Right forelimb (tissue), 1 donor: ENCODE data around the gene ZBP1.
A peak's percentile ranks its signal among the peaks of the same experiment; 100 is the strongest.

ENCODE experiments used
- DNase-seq: peaks from one replicate; pipeline ENCODE4 v3.0.0-alpha.2; 2018

ZBP1 gene, protein sequence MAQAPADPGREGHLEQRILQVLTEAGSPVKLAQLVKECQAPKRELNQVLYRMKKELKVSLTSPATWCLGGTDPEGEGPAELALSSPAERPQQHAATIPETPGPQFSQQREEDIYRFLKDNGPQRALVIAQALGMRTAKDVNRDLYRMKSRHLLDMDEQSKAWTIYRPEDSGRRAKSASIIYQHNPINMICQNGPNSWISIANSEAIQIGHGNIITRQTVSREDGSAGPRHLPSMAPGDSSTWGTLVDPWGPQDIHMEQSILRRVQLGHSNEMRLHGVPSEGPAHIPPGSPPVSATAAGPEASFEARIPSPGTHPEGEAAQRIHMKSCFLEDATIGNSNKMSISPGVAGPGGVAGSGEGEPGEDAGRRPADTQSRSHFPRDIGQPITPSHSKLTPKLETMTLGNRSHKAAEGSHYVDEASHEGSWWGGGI

DNA sequence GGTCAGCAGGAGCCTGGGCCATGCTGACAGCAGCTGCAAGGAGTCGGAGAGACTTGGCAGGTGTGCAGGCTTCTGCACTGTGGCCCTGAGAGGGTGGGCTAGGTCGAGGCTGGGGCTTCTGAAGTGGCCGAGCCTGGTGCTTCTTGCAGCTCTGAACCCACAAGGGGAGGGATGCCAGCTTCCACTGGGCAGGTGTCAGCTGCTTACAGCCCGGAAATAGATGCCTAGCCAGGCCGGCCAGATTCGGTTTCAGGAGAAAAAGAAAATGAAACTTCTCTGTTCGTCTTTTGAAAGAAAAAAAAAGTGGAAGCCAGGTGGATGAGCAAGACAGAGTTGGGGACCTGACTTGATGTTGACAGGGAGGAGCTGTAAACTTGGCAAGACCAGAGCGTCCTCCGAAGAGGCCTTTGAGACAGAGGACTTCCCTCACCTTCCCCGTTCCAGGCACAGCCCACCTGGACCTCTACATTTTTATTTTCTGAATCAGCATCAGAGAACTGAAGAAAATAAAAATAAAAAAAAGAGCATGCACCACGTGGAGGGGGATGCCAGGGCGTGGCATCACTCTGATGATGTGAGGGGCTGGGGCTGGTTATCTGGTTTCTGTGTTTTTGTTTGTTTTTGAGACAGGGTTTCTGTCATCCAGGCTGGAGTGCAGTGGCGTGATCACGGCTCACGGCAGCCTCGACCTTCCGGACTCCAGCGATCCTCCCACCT, at the start of gene ZBP1:
ZBP1 (minus strand) TSS at position 153 of the 717 bp plus-strand sequence; CDS start at position 22, 131 bp downstream.
- DNase-seq = peak; percentile 37

DNA sequence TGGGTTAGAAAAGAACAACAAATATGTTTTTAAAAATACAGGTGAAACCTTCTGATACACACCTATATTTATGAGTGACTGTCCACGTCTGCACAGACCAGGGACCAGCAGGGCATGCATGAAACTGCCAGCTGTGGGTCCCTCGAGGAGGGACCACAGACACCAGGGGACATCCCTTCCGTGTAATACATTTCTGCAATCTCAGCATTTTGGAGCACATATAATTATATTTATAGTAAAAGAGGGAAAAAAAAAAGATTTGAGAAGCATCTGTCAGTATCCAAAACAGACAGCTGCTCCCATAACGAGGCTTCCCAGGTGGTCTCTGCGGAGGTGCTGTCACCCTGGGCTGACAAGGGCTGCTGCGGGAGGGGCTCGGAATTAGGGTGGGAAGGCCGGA, 49.4 kb upstream of the ZBP1 start:
- no peak for DNase-seq

DNA sequence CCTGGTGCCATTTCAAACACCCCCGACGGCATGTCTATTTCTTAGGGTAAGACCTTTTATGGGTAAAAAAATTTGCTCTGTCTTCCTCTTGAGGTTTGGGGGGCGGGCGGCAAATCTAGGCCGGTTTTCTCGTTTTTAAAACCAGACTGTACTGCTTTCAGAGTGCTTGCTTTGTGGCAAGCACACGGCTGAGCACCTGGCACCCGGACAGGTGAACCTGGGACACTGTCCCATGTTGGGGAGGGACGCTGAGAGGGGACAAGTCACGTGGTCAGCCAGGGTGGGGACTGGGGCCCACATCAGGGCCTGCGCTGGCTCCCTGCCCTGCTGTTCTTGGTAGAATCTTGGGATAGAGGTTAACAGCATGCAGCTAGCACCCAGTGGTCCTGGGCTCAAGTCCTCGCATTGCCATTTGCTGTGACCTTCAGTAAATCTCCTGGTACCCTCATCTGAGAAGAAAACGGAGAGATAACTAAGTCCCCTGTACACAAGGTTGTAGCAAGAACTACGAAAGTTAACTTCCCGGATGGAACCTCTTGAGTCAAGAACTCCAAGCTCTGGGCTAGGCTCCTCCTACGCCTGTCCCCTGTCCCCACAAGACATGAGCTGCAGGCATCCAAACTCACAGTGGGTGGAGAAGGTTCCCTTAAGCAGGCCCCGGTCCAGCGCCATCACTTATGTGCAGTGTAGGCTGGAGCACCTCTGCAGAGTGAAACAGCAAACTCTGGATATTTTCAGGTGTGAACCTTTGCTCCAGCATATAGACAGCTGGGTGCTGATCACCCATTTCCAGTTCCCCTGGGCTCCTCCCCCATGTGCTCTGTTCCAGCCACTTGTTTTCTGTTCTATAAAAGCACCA, 47.9 kb upstream of the ZBP1 start:
- no peak for DNase-seq

DNA sequence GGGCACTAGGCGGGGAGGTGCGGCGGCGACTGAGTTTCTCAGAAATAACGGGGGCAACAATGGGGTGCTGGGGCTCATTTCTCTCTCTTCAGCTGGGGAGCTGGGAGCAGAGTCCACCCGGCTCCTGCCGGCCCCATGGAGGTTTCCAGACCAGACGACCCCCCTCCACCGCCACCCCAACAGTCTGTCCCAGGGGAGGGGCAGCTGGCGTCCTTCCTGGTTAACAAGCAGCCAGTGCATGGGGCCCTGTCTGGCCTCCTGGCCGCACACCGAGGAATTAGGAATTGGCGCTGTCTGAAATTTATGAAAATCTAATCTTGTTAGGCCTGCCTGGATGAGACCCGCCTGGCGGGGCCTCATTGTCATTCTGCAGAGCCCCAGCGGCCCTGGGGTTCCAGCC, 47.2 kb upstream of the ZBP1 start:
- no peak for DNase-seq

DNA sequence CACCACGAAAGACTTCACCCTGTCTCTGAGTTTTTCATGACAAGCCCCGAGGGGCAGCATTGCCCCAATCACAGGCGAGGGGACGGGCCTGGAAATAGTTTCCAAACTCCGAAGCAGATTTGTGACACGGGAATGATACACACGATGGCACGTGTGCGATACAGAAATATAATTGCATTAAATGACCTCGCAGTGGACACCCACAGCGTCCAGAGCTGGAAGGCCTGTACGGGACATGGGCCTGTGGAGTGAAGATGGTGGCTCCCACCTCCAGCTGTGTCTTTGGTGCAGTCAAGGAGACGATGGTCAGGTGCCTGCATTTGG, 46.6 kb upstream of the ZBP1 start:
- DNase-seq = no peak

DNA sequence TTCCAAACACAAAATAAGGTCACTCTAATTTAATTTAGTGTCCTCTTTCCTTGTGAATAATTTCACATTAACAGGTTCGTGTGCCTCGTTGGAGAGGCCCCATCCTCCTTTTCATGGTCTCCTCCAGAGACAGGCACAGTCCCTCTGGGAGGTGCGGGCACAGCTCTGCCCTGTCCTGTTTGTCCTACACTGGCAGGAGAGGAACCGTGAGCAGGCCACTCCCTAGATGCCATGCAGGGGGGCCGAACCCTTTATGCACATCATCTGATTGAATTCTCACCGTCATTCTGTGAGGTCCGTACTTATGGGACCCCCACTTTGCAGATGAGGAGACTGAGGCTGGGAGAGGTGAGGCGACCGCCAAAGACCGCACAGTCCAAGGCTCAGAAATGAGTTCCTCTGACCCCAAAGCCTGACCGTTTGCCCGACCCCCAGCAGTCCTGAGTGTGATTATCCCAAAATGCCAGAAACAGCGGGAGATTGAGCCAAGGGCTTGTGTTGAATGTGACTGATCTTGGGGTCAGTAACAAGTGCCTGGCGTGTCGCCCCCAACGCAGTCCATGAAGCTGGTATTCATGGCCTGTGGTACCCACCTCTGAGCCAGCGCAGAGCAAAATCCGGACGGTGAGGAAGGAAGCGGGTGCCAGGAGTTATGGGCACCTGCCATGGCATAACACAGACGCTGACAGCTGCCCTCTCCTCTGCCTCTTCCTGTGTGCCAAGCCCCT, 46.0 kb upstream of the ZBP1 start:
- DNase-seq = no peak

DNA sequence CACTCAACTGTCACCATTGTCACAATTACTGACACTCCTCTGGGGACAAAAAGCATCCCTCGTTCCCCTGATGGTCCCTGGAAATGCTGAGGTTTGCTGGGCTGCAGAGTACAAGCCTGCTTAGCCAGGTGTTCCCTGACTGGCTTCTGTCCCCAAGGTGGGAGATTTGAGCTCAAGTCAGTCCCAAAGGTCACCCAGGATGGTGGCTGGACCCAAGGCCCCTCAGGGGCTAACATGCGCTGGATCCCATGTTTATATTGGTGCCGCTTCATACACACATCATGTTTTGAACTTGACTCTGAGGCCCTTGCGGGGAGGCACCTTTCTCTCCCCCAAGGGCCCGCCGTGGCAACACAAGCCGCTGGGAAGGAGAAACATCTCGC, 45.4 kb upstream of the ZBP1 start:
- DNase-seq = no peak

DNA sequence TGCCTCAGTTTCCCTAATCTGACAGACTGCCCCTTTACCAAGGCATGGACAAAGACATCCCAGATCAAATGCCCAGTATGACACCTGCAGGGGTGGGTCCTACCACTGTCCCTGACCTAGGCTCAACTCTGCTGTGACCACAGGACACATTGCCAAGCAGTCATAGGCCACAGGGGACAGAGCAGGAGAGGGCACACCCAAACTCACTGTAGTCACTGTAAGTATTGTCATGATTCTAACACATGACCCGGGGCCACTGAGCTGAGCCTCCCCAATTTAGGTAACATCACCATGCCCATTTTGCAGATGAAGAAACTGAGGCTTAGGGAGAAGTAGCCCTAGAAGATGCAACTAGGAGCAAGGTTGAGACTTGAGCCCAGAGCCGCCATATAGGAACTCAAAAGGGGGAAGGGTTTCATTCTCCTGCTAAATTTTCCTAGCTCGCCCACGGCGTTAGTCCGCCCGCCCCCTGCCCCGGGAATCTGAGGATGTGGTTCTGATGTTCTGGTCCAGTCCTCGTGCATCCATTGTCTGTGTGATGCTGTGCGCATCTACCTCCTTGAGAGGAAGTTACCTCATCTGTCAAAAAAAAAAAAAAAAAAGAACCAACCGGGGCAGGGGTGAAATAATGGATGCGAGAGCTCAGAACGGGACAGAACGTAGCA, 44.8 kb upstream of the ZBP1 start:
- peak; percentile 35 for DNase-seq

DNA sequence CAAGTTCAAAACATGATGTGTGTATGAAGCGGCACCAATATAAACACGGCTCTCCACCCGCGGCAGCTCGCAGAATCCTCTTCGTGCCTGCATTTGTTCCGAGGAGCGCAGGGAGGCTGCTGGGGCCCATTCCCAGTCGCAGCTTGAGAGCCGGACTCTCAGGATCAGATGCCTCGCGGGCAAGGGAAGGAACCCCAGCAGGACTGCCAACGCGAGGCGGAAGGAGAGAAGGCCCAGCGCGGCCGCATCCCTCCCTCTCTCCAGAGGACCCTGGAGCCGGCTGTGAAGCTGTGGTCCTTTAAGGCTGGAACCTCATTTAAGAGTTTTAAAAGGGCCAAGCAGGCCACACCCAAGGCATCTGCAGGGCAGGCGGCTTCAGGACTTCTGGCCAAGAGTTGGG, 44.2 kb upstream of the ZBP1 start:
- DNase-seq = peak; percentile 30

DNA sequence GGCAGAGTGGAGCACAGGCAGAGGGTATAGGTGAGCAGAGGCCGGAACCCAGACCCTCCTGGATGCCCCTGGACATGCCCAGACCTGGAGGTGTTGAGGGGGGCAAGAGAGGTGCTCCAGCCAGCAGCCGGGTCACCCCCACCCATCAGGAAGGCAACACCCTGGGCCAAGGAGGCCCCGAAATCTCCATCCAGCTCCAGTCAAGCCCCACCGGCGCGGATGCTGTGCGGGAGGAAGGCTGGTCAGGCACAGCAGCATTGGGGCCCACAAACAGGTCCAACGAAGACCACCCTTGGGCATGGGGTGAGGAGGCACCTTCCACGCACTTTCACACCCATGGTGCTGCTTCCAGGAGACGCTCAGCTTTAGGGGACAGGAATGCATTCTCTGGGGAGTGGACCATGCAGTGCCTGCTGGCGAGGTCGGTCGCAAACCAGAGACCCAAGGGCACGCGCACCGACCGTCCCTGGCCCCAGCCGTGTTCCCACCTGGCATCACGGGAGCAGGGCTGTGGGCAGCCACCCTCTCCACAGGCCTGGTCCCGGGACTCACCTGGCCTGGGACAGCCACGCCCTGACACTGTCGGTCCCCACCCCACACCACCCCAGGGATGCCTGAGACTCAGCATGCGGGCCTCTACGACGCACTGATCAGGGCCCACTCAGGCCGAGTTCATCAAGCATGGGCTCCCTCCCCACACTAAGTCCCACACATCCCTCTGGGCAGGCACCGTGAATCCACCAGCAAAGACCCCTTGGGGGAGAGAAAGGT, 43.6 kb upstream of the ZBP1 start:
- peak; percentile 20 for DNase-seq

DNA sequence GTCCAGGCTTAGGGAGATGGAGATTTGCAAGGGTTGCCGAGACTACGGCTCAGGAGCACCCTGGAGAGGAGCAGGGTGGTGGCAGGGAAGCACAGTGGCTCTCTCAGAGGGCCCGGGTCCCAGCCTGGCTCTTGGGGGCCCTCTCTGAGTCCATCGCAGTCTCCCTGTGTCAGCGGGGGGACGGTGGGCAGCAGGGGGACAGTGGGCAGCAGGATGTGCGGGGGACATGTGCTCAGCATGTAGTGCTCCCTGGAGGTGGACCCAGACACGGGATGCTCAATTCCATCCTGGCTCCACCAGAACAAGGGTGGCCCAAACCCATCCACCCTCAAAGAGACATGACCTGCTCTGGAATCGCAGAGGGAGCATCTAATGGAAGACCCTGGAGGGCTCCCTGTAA, 43.0 kb upstream of the ZBP1 start:
- DNase-seq = peak; percentile 36

DNA sequence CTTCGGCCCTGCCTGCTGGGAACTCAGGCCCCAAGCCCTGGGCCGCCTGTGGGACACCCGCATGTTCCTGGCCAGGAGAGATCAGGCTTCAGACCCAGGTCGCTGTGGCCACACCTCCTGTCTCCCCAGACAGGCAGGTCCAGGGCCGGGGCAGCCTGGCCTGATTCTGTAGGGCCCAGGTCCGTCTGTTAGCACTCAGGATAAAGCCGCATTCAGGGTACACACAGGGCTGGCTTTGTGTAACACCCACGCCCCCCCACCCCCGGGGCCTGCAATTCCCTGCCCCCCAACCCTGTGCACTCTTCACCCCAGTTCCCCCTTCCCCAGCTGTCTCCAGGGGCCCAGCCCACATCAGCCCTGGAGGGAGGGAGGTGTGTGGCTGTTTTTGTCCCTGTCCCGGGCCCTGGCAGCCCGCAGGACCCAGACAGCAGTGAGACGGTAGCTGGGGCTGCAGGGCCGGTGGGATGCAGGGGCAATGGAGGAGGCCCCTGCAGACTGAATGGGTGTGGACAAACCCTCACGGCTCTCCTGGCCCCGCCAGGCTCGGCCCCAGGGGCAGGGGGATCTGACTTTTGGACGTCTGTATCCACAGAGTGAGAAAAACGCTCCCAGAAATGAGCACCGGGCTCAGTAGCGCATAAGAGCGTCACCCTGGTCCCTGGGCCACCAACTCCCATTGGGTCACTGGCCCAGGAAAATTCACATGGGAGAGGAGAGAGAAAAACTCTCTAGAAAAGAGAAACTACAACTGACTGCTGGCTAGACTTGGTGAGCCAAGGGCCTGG, 42.4 kb upstream of the ZBP1 start:
- peak; percentile 41 for DNase-seq

DNA sequence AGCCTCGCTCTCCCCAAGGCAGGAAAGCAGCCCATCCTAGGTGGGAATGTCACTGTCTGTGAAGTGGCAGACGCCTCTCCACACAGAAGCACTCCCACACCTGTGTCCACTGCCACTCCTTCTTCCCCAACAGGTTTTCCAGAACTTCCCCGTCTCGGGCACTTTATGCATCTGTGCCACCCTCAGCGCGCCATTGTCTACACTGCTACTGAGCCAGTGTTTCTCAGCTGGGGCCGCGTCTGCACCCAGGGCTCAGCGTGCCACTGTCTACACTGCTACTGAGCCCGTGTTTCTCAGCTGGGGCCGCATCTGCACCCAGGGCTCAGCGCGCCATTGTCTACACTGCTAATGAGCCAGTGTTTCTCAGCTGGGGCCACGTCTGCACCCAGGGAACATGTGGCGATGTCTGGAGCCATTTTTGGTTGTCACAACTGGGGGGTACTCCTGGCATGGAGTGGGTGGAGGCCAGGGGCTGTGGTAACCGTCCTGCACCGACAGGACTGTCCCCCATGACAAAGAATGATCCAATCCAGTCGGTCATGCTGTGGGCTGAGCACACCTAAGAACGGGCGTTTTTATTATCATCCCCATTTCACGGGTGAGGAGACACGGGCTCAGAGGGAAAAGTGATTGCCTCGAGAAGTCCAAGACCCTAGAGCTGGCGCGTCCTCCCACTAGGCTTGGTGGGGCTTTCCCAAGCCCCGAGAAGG, 41.7 kb upstream of the ZBP1 start:
- DNase-seq = peak; percentile 39

DNA sequence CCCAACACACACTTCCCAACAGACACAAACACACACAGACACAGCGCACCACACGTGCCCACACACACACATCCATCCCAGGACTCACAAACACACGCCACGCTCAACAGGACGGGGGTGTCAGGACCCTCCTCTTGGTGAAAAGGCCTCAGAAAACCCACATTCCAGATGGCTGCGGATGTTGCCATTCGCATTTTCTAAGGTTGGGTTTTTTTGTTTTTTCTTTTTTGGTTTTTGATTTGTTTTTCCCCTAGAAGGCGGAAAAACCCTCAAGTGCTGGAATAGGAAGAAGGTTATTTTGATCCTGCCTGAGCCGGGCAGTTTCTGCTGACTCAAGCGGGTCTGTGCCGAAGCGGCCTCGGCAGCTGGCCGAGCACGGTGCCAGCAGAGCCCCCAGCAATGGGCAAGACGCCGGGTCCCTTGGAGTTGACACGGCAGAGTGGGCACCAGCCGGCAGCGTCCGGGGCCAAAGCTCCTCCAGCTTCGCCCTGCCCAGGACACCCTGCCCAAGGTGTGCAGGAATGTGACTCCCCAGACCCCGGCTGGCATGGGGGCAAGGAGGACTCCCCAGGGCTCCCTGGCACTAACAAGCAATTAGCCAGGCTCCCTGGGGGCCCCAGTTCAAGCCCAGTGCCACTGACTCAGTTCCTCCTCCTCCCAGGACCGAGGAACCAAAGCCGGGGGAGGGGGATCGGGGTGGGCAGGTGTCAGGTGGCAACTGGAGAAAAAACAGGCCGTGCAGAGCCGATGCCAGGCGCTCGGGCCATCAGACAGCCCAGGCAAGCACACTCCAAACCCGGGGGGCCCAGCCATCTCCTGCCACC, 40.9 kb upstream of the ZBP1 start:
- peak; percentile 50 for DNase-seq

DNA sequence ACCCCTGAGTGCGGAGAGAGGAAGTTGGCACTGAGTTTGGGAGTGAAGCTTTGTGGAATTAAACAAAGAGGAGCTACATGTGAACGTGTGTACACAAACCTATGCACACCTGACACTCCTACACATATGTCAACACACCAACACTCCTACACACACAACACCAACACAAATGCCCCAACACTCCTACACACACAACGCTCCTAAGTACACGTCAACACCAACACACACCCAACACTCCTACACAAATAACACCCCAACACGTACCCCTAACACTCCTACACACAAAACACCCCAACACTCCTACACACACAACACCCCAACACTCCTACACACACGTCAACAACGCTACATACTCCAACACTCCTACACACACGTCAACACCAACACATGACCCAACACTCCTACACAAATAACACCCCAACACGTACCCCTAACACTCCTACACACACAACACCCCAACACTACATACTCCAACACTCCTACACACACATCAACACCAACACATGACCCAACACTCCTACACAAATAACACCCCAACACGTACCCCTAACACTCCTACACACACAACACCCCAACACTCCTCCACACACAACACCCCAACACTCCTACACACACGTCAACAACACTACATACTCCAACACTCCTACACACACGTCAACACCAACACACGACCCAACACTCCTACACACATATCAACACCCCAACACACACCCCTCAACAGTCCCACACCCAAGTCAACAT, 40.1 kb upstream of the ZBP1 start:
- no peak for DNase-seq

DNA sequence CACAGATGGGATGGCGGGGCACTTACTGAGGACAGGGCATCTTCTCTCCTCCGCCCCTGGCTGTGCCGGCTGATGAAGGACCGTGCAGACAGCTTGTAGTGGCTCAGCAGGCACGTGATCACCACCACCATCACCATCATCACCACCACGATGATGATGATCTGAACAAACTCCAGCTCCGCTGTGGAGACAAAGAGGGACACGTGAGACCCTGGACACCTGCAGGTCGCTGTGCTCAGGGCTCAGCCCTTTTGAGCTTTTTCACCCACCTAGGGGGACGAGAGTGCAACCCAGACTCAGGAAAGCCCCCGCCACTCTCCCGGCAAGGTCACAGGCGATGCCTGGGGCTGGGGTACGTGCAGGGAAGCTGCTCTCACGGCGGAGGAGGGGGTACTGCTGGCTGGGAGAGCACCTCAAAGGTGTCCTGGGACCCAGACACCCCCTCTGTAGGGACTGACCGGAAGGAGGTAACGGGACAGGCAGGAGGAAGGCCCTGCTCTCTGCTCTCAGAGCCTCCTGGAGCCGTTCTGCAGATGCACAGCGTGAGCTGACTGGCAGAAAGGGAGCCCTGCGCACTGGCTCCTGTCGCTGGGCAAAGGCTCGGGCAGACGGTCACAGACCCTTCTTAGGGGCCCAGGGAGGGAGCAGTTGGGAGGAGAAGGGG, 39.4 kb upstream of the ZBP1 start:
- DNase-seq = peak; percentile 31

DNA sequence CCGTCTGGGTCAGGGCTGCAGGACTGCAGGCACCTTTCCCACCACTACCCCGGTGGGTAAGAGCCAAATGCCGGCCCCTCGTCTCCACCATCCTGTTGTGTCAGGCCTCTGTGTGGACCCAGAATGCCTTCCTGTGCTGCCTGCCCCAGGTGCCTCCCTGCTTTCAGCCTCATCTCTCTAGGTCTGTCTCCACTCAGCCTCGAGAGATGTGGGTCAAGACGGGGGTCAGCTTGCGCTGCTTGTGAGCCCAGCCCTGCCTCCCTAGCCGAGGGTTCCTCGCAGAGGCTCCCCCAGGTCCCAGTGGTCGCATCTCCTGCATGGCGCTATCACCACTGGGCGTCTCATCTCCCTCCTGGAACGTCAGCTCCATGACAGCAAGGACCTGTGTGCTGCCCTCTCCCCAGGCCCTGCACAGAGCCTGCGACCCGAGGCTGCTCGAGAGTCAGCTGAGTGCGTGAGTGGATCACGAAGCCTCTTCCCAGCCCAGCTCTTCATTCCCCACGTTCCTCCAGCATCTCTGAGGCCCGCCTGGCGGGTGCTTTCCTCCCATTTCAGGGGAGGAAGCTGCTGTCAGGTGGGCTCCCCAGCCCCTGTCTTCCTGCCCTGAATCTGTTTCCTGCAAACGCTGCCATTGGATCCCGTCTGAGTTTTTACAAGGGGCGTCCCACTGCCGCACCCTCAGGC, 38.7 kb upstream of the ZBP1 start:
- DNase-seq = peak; percentile 37
